K562 (cell line): ENCODE measurements around the gene TTC9B. TPM values are rescaled to one million over a fixed set of nuclear protein-coding genes. Genes with fewer than 3 reads are reported as not detected.
A peak's percentile ranks its signal among the peaks of the same experiment; 100 is the strongest.

Source experiments
- CCNT2 ChIP-seq: IDR thresholded peaks from 2 replicates; pipeline ENCODE4 v1.6.1; 2011; ENCODE audit warnings: borderline replicate concordance, low read depth, mild to moderate bottlenecking, moderate library complexity, mixed read lengths, low read length; ENCODE audit not compliant: insufficient read length; ENCODE audit errors: extremely low read depth
- E2F4 ChIP-seq: sonication (generic); formaldehyde crosslinking; IDR thresholded peaks from 2 replicates; pipeline ENCODE4 v1.8.0; 2022; ENCODE audit warnings: mild to moderate bottlenecking, low read depth, missing genetic modification reagents
- GABPB1 ChIP-seq: sonication (generic); formaldehyde crosslinking; IDR thresholded peaks from 2 replicates; pipeline ENCODE4 v1.8.0; 2022; ENCODE audit warnings: mild to moderate bottlenecking, missing genetic modification reagents
- HDAC8 ChIP-seq: fragments of 450-650 bp; IDR thresholded peaks from 2 replicates; pipeline ENCODE4 v1.6.1; 2016; ENCODE audit warnings: mild to moderate bottlenecking, missing genetic modification characterization, moderate library complexity, missing compliant biosample characterization
- KAT7 ChIP-seq: sonication (generic); formaldehyde crosslinking; IDR thresholded peaks from 2 replicates; pipeline ENCODE4 v1.8.0; 2022; ENCODE audit warnings: missing genetic modification reagents, mild to moderate bottlenecking, borderline replicate concordance
- NCOA6 ChIP-seq: fragments of 450-650 bp; IDR thresholded peaks from 2 replicates; pipeline ENCODE4 v1.6.1; 2017; ENCODE audit warnings: mild to moderate bottlenecking
- PHB2 ChIP-seq: fragments of 450-650 bp; IDR thresholded peaks from 2 replicates; pipeline ENCODE4 v1.6.1; 2017; ENCODE audit warnings: low read depth
- RB1 ChIP-seq: fragments of 450-650 bp; IDR thresholded peaks from 2 replicates; pipeline ENCODE4 v1.6.1; 2017; ENCODE audit warnings: low read depth, mild to moderate bottlenecking
- RBM25 ChIP-seq: fragments of 200-400 bp; formaldehyde crosslinking; IDR thresholded peaks from 2 replicates; pipeline ENCODE4 v1.6.1; 2018; ENCODE audit warnings: low read length, low read depth, moderate library complexity; ENCODE audit not compliant: severe bottlenecking
- SIN3A ChIP-seq, 2 experiments: fragments of 150-350 bp in 1 of 2; IDR thresholded peaks; 2 replicates each; pipeline ENCODE4 v1.6.1; 2011 to 2016; ENCODE audit warnings: borderline replicate concordance in 2 of 2, low read depth in 2 of 2, low read length in 2 of 2, mild to moderate bottlenecking in 2 of 2, moderate library complexity in 2 of 2; ENCODE audit not compliant: control insufficient read depth in 1 of 2
- STAG1 ChIP-seq: sonication (generic); formaldehyde crosslinking; IDR thresholded peaks from 2 replicates; pipeline ENCODE4 v1.5.0; 2020; ENCODE audit warnings: missing genetic modification reagents, borderline replicate concordance
- YY1 ChIP-seq, 3 experiments: IDR thresholded peaks; 2 replicates each; pipeline ENCODE4 v1.6.1; 2011; ENCODE audit warnings: low read length in 2 of 3, mild to moderate bottlenecking in 2 of 3, moderate library complexity in 2 of 3, borderline replicate concordance in 1 of 3, control low read depth in 1 of 3, low read depth in 1 of 3; ENCODE audit not compliant: insufficient read depth in 3 of 3, insufficient replicate concordance in 2 of 3, control insufficient read depth in 1 of 3, insufficient read length in 1 of 3; ENCODE audit errors: extremely low read depth in 1 of 3
- ZBTB11 ChIP-seq, 3 experiments: fragments of 200-800 bp in 1 of 3; fragments of 250-450 bp in 1 of 3; fragments of 450-650 bp in 1 of 3; sonication (Bioruptor Pico) in 1 of 3; sonication (Bioruptor generic) in 1 of 3; formaldehyde crosslinking in 1 of 3; IDR thresholded peaks; 2 replicates each; pipeline versions ENCODE4 v1.6.1 to v1.8.0; 2016 to 2022; ENCODE audit warnings: mild to moderate bottlenecking in 2 of 3, missing genetic modification characterization in 2 of 3, missing compliant biosample characterization in 1 of 3, moderate library complexity in 1 of 3
- ZBTB7A ChIP-seq: IDR thresholded peaks from 2 replicates; pipeline ENCODE4 v1.6.1; 2011; ENCODE audit warnings: low read depth, mild to moderate bottlenecking, low read length, moderate library complexity, borderline replicate concordance; ENCODE audit not compliant: control insufficient read depth
- ZFX ChIP-seq: sonication (generic); formaldehyde crosslinking; IDR thresholded peaks from 2 replicates; pipeline ENCODE4 v1.8.0; 2022; ENCODE audit warnings: mild to moderate bottlenecking, missing genetic modification reagents, moderate library complexity
- ZNF121 ChIP-seq: sonication (generic); formaldehyde crosslinking; conservative IDR thresholded peaks from 2 replicates; pipeline ENCODE4 v1.8.0; 2022; ENCODE audit warnings: missing genetic modification reagents
- ZNF3 ChIP-seq: fragments of 250-450 bp; sonication (Bioruptor Pico); IDR thresholded peaks from 2 replicates; pipeline ENCODE4 v1.5.0; 2021; ENCODE audit warnings: mild to moderate bottlenecking, moderate library complexity
- ZNF347 ChIP-seq: fragments of 450-650 bp; formaldehyde crosslinking; IDR thresholded peaks from 2 replicates; pipeline ENCODE4 v1.4.0; 2020; ENCODE audit warnings: low read depth, mild to moderate bottlenecking, moderate library complexity
- ZNF589 ChIP-seq: fragments of 200-800 bp; sonication (Bioruptor generic); IDR thresholded peaks from 2 replicates; pipeline ENCODE4 v1.6.1; 2016; ENCODE audit warnings: low read depth, missing genetic modification characterization, missing compliant biosample characterization
- polyA plus RNA-seq, 8 experiments: library from polyadenylated mRNA; depleted of rRNA in 4 of 8; stranded (reverse) in 5 of 8; unstranded in 3 of 8; fragments of >200 nt; fragmentation: Nextera tagmentation in 2 of 8; fragmentation: Illumina TruSeq in 1 of 8; extraction: Ambion mirVana in 2 of 8; extraction: Trizol in 1 of 8; gene quantifications; 2 replicates each; pipeline versions ENCODE4 v1.2.1 to v1.2.3, GENCODE V29; 2011 to 2014; ENCODE audit warnings: inconsistent platforms in 1 of 8, missing spikeins in 1 of 8
- total RNA-seq, 7 experiments: library from RNA; depleted of rRNA in 6 of 7; stranded (reverse); fragments of >200 nt in 6 of 7; fragmentation: Illumina TruSeq in 2 of 7; extraction: Trizol in 2 of 7; gene quantifications; 2 replicates each; pipeline versions ENCODE4 v1.2.1 to v1.2.3, GENCODE V29; 2011 to 2021; ENCODE audit warnings: low replicate concordance in 1 of 7

Gene TTC9B
- total and polyA plus RNA-seq, 9 of the 15 experiments (the other 6 are each of a cell fraction or from before 2014, with no cell fraction given), result 0.06 to 0.14 TPM; not detected in 7

GRCh38 chr19:40217934-40218890, at the start of gene TTC9B (continued):
- TF ChIP-seq ZNF589 (CRISPR knock-in tag) (no peak), CCNT2 (peak; percentile 20), PHB2 (no peak), GABPB1 (CRISPR knock-in tag) (peak; percentile 63; the same call in 1 of the 2 replicates), RB1 (0 out of 2 replicates have a peak, but pooled peaks have one; percentile 40), HDAC8 (tag) (no peak), ZNF347 (CRISPR knock-in tag) (no peak), NCOA6 (0 out of 2 replicates have a peak, but pooled peaks have one; percentile 43), KAT7 (no peak), SIN3A (IDR thresholded peaks at IDR 0.05; ENCODE audit: borderline replicate concordance in 2 of 2, control insufficient read depth in 1 of 2, low read depth in 2 of 2, low read length in 2 of 2) (peak in 1 of 2 experiments; percentile 55; a peak in 1 of 4 replicates), STAG1 (CRISPR knock-in tag) (peak; percentile 52; the same call in 1 of the 2 replicates), ZBTB11 (CRISPR knock-in tag; IDR thresholded peaks at IDR 0.05) (0 out of 6 replicates have a peak, but pooled peaks of 1 of the 3 experiments have one; percentile 26), E2F4 (CRISPR knock-in tag) (0 out of 2 replicates have a peak, but pooled peaks have one; percentile 29), ZBTB7A (0 out of 2 replicates have a peak, but pooled peaks have one; percentile 17), ZNF121 (CRISPR knock-in tag) (no peak), YY1 (IDR thresholded peaks at IDR 0.05; ENCODE audit: borderline replicate concordance in 1 of 3, control insufficient read depth in 1 of 3, extremely low read depth in 1 of 3, insufficient read depth in 3 of 3, insufficient read length in 1 of 3, insufficient replicate concordance in 2 of 3, low read depth in 1 of 3, low read length in 2 of 3) (peak in 2 of 3 experiments; percentile 9 to 44), ZFX (peak; percentile 5; the same call in 1 of the 2 replicates), RBM25 (peak; percentile 87), ZNF3 (CRISPR knock-in tag) (no peak)
